B cell (primary cell): ENCODE measurements around the gene HSD3B1. TPM values are rescaled to one million over a fixed set of nuclear protein-coding genes. Genes with fewer than 3 reads are reported as not detected.
"Not testable (repeated sequence)": the region's sequence is repeated elsewhere in the genome, so short reads cannot be mapped to it uniquely, and the experiment has no call there.

Experiments
- ATAC-seq: fragments of 200-7000 bp; cut with Tn5 transposase; one replicate; pipeline ENCODE4 v1.10.0; 2021; ENCODE audit warnings: low read depth, mild to moderate bottlenecking, moderate number of reproducible peaks, moderate library complexity
- CTCF ChIA-PET: fragments of 350-600 bp; sonication (Branson Sonifier 250); formaldehyde crosslinking; loops from one replicate; lab custom pipeline; 2021; ENCODE audit warnings: antibody characterized with exemption, inconsistent platforms; lab: Charles Lee
- POLR2A ChIA-PET: fragments of 350-600 bp; sonication (Branson Sonifier 250); formaldehyde crosslinking; loops from one replicate; lab custom pipeline; 2021; ENCODE audit warnings: antibody characterized with exemption; lab: Charles Lee
- DNase-seq: peaks from one replicate; pipeline ENCODE4 v3.0.0; 2013
- H2AFZ ChIP-seq: 2 replicates; pipeline ENCODE4 v1.6.1; 2012; ENCODE audit warnings: mild to moderate bottlenecking, low read depth, low read length; ENCODE audit not compliant: insufficient read depth, poor library complexity, severe bottlenecking
- H3K27ac ChIP-seq, 2 donors: 1 replicate in 1 of 2; 2 replicates in 1 of 2; pipeline ENCODE4 v1.5.1; 2012 to 2013; ENCODE audit warnings: low read length in 2 of 2, mild to moderate bottlenecking in 2 of 2, moderate library complexity in 1 of 2
- H3K27me3 ChIP-seq, 4 experiments: fragments of 200-600 bp in 1 of 4; sonication (generic) in 1 of 4; replicated peaks in 1 of 4; 1 replicate in 2 of 4; 2 replicates in 2 of 4; pipeline versions ENCODE4 v1.6.1 to v1.7.0; 2013 to 2016; ENCODE audit warnings: low read length in 3 of 4, mild to moderate bottlenecking in 2 of 4, mixed read lengths in 1 of 4, moderate library complexity in 1 of 4; ENCODE audit not compliant: insufficient read depth in 4 of 4, control insufficient read depth in 3 of 4; ENCODE audit errors: control extremely low read depth in 1 of 4
- H3K36me3 ChIP-seq, 2 experiments: replicated peaks in 1 of 2; 1 replicate in 1 of 2; 2 replicates in 1 of 2; pipeline versions ENCODE4 v1.6.1 to v1.7.1; 2013; ENCODE audit warnings: low read length in 1 of 2; ENCODE audit not compliant: insufficient read depth in 2 of 2, control insufficient read depth in 1 of 2; ENCODE audit errors: control extremely low read depth in 1 of 2, extremely low read depth in 1 of 2
- H3K4me1 ChIP-seq, 2 donors: fragments of 200-600 bp in 1 of 2; sonication (generic) in 1 of 2; 1 replicate in 1 of 2; 2 replicates in 1 of 2; pipeline versions ENCODE4 v1.5.1 to v1.6.1; 2013 to 2017; ENCODE audit warnings: low read length in 2 of 2; ENCODE audit not compliant: control insufficient read depth in 2 of 2, insufficient read depth in 2 of 2
- H3K4me2 ChIP-seq: replicated peaks from 2 replicates; pipeline ENCODE3; 2012; ENCODE audit warnings: mild to moderate bottlenecking, low read depth, low read length; ENCODE audit not compliant: poor library complexity, severe bottlenecking
- H3K4me3 ChIP-seq, 5 experiments: fragments of 200-600 bp in 1 of 5; sonication (generic) in 1 of 5; 1 replicate in 3 of 5; 2 replicates in 2 of 5; pipeline versions ENCODE4 v1.5.1 to v1.7.0; 2011 to 2016; ENCODE audit warnings: low read length in 4 of 5, mild to moderate bottlenecking in 4 of 5, low read depth in 2 of 5, control low read depth in 1 of 5, moderate library complexity in 1 of 5; ENCODE audit not compliant: insufficient read depth in 1 of 5; ENCODE audit errors: control extremely low read depth in 1 of 5, extremely low read depth in 1 of 5
- H3K79me2 ChIP-seq: fragments of 200-600 bp; sonication (generic); one replicate; pipeline ENCODE4 v1.6.0; 2016; ENCODE audit warnings: low read length; ENCODE audit not compliant: control insufficient read depth, insufficient read depth
- H3K9ac ChIP-seq: fragments of 200-600 bp; sonication (generic); 2 replicates; pipeline ENCODE4 v1.6.1; 2017; ENCODE audit warnings: mild to moderate bottlenecking, low read length, moderate library complexity
- H3K9me3 ChIP-seq, 3 donors: one replicate each; pipeline versions ENCODE4 v1.6.1 to v1.7.1; 2013; ENCODE audit warnings: low read length in 2 of 3; ENCODE audit not compliant: control insufficient read depth in 2 of 3, insufficient read depth in 1 of 3; ENCODE audit errors: control extremely low read depth in 1 of 3
- H4K20me1 ChIP-seq: 2 replicates; pipeline ENCODE4 v1.6.0; 2012; ENCODE audit warnings: mild to moderate bottlenecking, low read length; ENCODE audit not compliant: insufficient read depth, control insufficient read depth, poor library complexity, severe bottlenecking
- H3K27ac Mint-ChIP-seq: one replicate; pipeline ENCODE4 v1.8.0; 2021; ENCODE audit warnings: mixed read lengths
- H3K27me3 Mint-ChIP-seq: one replicate; pipeline ENCODE4 v1.8.0; 2021; ENCODE audit warnings: mixed read lengths
- H3K4me1 Mint-ChIP-seq: one replicate; pipeline ENCODE4 v1.8.0; 2021; ENCODE audit warnings: mixed read lengths
- H3K4me3 Mint-ChIP-seq: one replicate; pipeline ENCODE4 v1.8.0; 2021; ENCODE audit warnings: mixed read lengths
- H3K9me3 Mint-ChIP-seq: one replicate; pipeline ENCODE4 v1.8.0; 2022; ENCODE audit warnings: mixed read lengths; ENCODE audit not compliant: insufficient read depth
- CTCF ChIP-seq: fragments of 200-600 bp; IDR thresholded peaks from one replicate; pipeline ENCODE4 v1.8.0; 2022; ENCODE audit warnings: antibody characterized with exemption, mild to moderate bottlenecking
- EZH2 ChIP-seq: IDR thresholded peaks from 2 replicates; pipeline ENCODE4 v1.6.1; 2012; ENCODE audit warnings: borderline replicate concordance, low read depth, mild to moderate bottlenecking, moderate library complexity, low read length; ENCODE audit not compliant: insufficient read depth, poor library complexity, severe bottlenecking
- WGBS: methylation state at CpG from one replicate; pipeline ENCODE4 v1.1.5; 2013; ENCODE audit warnings: missing lambda C conversion rate; ENCODE audit not compliant: insufficient coverage; 5-methylcytosine and 5-hydroxymethylcytosine counted together
- intact Hi-C: fragments of 100-400 bp; cut with micrococcal nuclease; formaldehyde crosslinking; loops from one replicate; pipeline ENCODE4 v1.10.0; 2022
- polyA plus RNA-seq: library from polyadenylated mRNA; depleted of rRNA; stranded (reverse); fragments of >200 nt; gene quantifications from 2 replicates; pipeline ENCODE4 v1.2.3, GENCODE V29; 2012
- total RNA-seq, 2 donors: library from RNA; stranded (reverse); fragments of 120-200 nt in 1 of 2; gene quantifications; 1 replicate in 1 of 2; 2 replicates in 1 of 2; pipeline versions ENCODE4 v1.2.3 to v1.2.4, GENCODE V29; 2013 to 2022

The HSD3B1 gene
- total and polyA plus RNA-seq, 2 donors (not counting 1 experiment from before 2014, with no cell fraction given): not detected

DNA sequence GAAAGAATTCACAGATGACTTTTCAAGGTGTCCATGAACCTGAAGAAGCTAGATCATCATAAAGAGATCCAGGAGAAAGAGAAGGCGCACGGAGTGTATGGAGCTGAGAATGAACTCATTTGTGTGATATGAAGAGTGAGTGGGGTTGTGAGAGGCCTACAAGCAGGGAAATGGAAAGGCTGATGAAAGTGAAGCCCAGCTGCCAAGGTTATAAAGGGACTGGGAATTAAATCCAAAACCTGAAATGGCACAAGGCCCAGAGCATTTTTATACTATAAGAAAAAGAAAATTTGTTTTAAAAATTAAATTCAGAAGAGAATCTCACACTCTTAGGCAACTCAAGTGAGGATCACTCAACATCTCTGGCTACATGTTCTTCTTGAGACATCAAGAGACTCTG, 43.4 kb downstream of the HSD3B1 start:
- ATAC-seq (no peak), DNase-seq (no peak)
- peaks cover 4% of the 10 kb centered on the region for H3K27me3 Mint-ChIP-seq
- Histone ChIP-seq H2AFZ (no peak overlapping the region), H3K27me3 (peaks cover 0 to 3% (median 0%) of the 10 kb centered on the region in 4 experiments), H3K9me3 (no peaks in the 10 kb centered on the region), H4K20me1 (no peaks in the 10 kb centered on the region), H3K4me1 (peaks cover 0 to 5% of the 10 kb centered on the region in 2 donors), H3K36me3 (no peaks in the 10 kb centered on the region), H3K9ac (no peak overlapping the region), H3K4me2 (no peak overlapping the region), H3K27ac (no peak overlapping the region), H3K4me3 (no peak overlapping the region), H3K79me2 (no peaks in the 10 kb centered on the region)
- ChIA-PET POLR2A (no interaction called here), CTCF (interaction anchor here (3.4 kb wide), 1 partner anchor 126 kb away, joined by 25 read pairs; no protein-coding TSS in a partner anchor)
- 100% methylated on average over 2 of the region's 2 CpGs for WGBS
- H3K4me1 Mint-ChIP-seq: peaks cover 3% of the 10 kb centered on the region
- intact Hi-C loops: no loop called here
- H3K9me3 Mint-ChIP-seq: no peaks in the 10 kb centered on the region
- H3K27ac Mint-ChIP-seq: no peak overlapping the region
- TF ChIP-seq EZH2 (no peak), CTCF (no peak)
- H3K4me3 Mint-ChIP-seq: no peak overlapping the region

GRCh38 chr1:119551218-119551617, 44.2 kb downstream of the HSD3B1 start:
- Histone ChIP-seq H3K4me1 (peaks cover 0 to 5% of the 10 kb centered on the region in 2 donors), H3K9ac (no peak overlapping the region), H3K79me2 (no peaks in the 10 kb centered on the region), H3K36me3 (no peaks in the 10 kb centered on the region), H3K27me3 (peaks cover 0 to 3% (median 0%) of the 10 kb centered on the region in 4 experiments), H4K20me1 (no peaks in the 10 kb centered on the region), H3K27ac (no peak overlapping the region), H3K9me3 (no peaks in the 10 kb centered on the region), H3K4me2 (no peak overlapping the region), H3K4me3 (no peak overlapping the region), H2AFZ (no peak overlapping the region)
- ChIA-PET CTCF (no interaction called here), POLR2A (no interaction called here)
- peaks cover 4% of the 10 kb centered on the region for H3K27me3 Mint-ChIP-seq
- H3K27ac Mint-ChIP-seq: no peak overlapping the region
- TF ChIP-seq CTCF (no peak), EZH2 (no peak)
- peaks cover 3% of the 10 kb centered on the region for H3K4me1 Mint-ChIP-seq
- H3K9me3 Mint-ChIP-seq: no peaks in the 10 kb centered on the region
- ATAC-seq (no peak), DNase-seq (no peak)
- no peak overlapping the region for H3K4me3 Mint-ChIP-seq
- intact Hi-C loops: no loop called here

GRCh38 chr1:119552656-119553055, 45.6 kb downstream of the HSD3B1 start:
- intact Hi-C loops, POLR2A ChIA-PET, H3K4me3 ChIP-seq, H3K79me2 ChIP-seq, H3K9ac ChIP-seq, ATAC-seq, H3K4me1 ChIP-seq, H3K36me3 ChIP-seq, DNase-seq, H3K27me3 ChIP-seq, H4K20me1 ChIP-seq, CTCF ChIA-PET, H3K27me3 Mint-ChIP-seq, H3K27ac Mint-ChIP-seq, H3K4me3 Mint-ChIP-seq, H3K9me3 ChIP-seq, H3K4me2 ChIP-seq, H3K9me3 Mint-ChIP-seq, H3K4me1 Mint-ChIP-seq, H3K27ac ChIP-seq, H2AFZ ChIP-seq: not testable (repeated sequence)
- WGBS: no CpG with 5 or more reads among the region's 1 CpG
